HEK293 (cell line): ENCODE results near the gene BORCS6.
"Not testable (repeated sequence)": the region's sequence is repeated elsewhere in the genome, so short reads cannot be mapped to it uniquely, and the experiment has no call there.

Experiments used
- CTCF ChIA-PET: fragments of 350-600 bp; formaldehyde crosslinking; extraction: SDS; loops from one replicate; lab custom pipeline; 2021; ENCODE audit warnings: antibody characterized with exemption; lab: Yijun Ruan, JAX
- POLR2A ChIA-PET: fragments of 300-600 bp; formaldehyde crosslinking; extraction: SDS; loops from one replicate; lab custom pipeline; 2020; ENCODE audit warnings: antibody characterized with exemption, inconsistent platforms; lab: Yijun Ruan, JAX
- H3K27ac ChIP-seq: fragments of 200-500 bp; sonication (Bioruptor generic); 2 replicates; pipeline ENCODE4 v1.5.1; 2014; ENCODE audit warnings: low read depth, low read length, control low read depth, inconsistent platforms; ENCODE audit errors: extremely low read depth
- H3K36me3 ChIP-seq, 2 experiments: fragments of 200-500 bp in 1 of 2; sonication (Bioruptor generic) in 1 of 2; 1 replicate in 1 of 2; 2 replicates in 1 of 2; pipeline ENCODE4 v1.5.1; 2014 to 2017; ENCODE audit warnings: inconsistent platforms in 2 of 2, low read length in 2 of 2; ENCODE audit not compliant: control insufficient read depth in 2 of 2, insufficient read depth in 1 of 2
- H3K4me1 ChIP-seq: fragments of 200-500 bp; sonication (Bioruptor generic); 2 replicates; pipeline ENCODE4 v1.5.1; 2014; ENCODE audit warnings: mild to moderate bottlenecking, low read length, inconsistent platforms; ENCODE audit not compliant: control insufficient read depth, insufficient read depth
- H3K4me3 ChIP-seq: 2 replicates; pipeline ENCODE4 v1.5.1; 2011; ENCODE audit warnings: low read depth, mild to moderate bottlenecking, control low read depth, low read length, moderate library complexity
- H3K9me3 ChIP-seq: fragments of 200-500 bp; sonication (Bioruptor generic); 2 replicates; pipeline ENCODE4 v1.5.1; 2014; ENCODE audit warnings: low read depth, low read length, inconsistent platforms; ENCODE audit not compliant: control insufficient read depth, insufficient read depth
- KLF1 ChIP-seq: fragments of 450-650 bp; formaldehyde crosslinking; IDR thresholded peaks from 2 replicates; pipeline ENCODE4 v1.5.1; 2016; ENCODE audit warnings: missing biosample characterization, missing genetic modification characterization
- OSR2 ChIP-seq: fragments of 450-650 bp; formaldehyde crosslinking; IDR thresholded peaks from 2 replicates; pipeline ENCODE4 v1.5.1; 2016; ENCODE audit warnings: missing biosample characterization, missing genetic modification characterization
- PATZ1 ChIP-seq: fragments of 450-650 bp; formaldehyde crosslinking; IDR thresholded peaks from 2 replicates; pipeline ENCODE4 v1.5.1; 2016; ENCODE audit warnings: missing biosample characterization, missing genetic modification characterization
- PRDM6 ChIP-seq: fragments of 450-650 bp; formaldehyde crosslinking; IDR thresholded peaks from 2 replicates; pipeline ENCODE4 v1.5.1; 2017; ENCODE audit warnings: missing biosample characterization, missing genetic modification characterization
- SP7 ChIP-seq: fragments of 450-650 bp; formaldehyde crosslinking; IDR thresholded peaks from 2 replicates; pipeline ENCODE4 v1.5.1; 2016; ENCODE audit warnings: missing biosample characterization, missing genetic modification characterization
- ZBTB10 ChIP-seq: fragments of 450-650 bp; formaldehyde crosslinking; IDR thresholded peaks from 2 replicates; pipeline ENCODE4 v1.5.1; 2016; ENCODE audit warnings: missing biosample characterization, missing genetic modification characterization
- ZBTB8A ChIP-seq: fragments of 450-650 bp; formaldehyde crosslinking; IDR thresholded peaks from 2 replicates; pipeline ENCODE4 v1.5.1; 2016; ENCODE audit warnings: missing biosample characterization, missing genetic modification characterization
- ZFHX2 ChIP-seq: fragments of 450-650 bp; formaldehyde crosslinking; conservative IDR thresholded peaks from 2 replicates; pipeline ENCODE4 v1.5.1; 2016; ENCODE audit warnings: missing biosample characterization, missing genetic modification characterization
- ZNF132 ChIP-seq: fragments of 450-650 bp; formaldehyde crosslinking; IDR thresholded peaks from 2 replicates; pipeline ENCODE4 v1.5.1; 2017; ENCODE audit warnings: missing biosample characterization, missing genetic modification characterization, borderline replicate concordance
- ZNF280D ChIP-seq: fragments of 450-650 bp; formaldehyde crosslinking; IDR thresholded peaks from 2 replicates; pipeline ENCODE4 v1.5.1; 2016; ENCODE audit warnings: missing biosample characterization, missing genetic modification characterization
- ZNF580 ChIP-seq: fragments of 450-650 bp; formaldehyde crosslinking; IDR thresholded peaks from 2 replicates; pipeline ENCODE4 v1.5.1; 2016; ENCODE audit warnings: missing biosample characterization, missing genetic modification characterization

BORCS6 gene

GRCh38 chr17:8214000-8214399, 24.0 kb upstream of the BORCS6 start:
- H3K4me3 ChIP-seq: not testable (repeated sequence)
- TF ChIP-seq ZNF580 (tag by site-specific recombination): 0 out of 2 replicates have a peak, but pooled peaks have one; percentile 44
- TF ChIP-seq, all 188 proteins: peak for 1; not testable (repeated sequence) for 187
- H3K9me3 ChIP-seq, H3K4me1 ChIP-seq, H3K36me3 ChIP-seq, H3K27ac ChIP-seq: not testable (repeated sequence)
- POLR2A ChIA-PET: interaction anchor here (11.6 kb wide), 1 partner anchor 9 kb away, joined by 218 read pairs; no protein-coding TSS in a partner anchor
- CTCF ChIA-PET: interaction anchor here (0.7 to 1.1 kb wide), 3 partner anchors 20 to 95 kb away, joined by 3 to 4 read pairs (median 4); no protein-coding TSS in a partner anchor

- TF ChIP-seq ZBTB10 (tag by site-specific recombination) (peak; percentile 23; the same call in 1 of the 2 replicates), ZNF280D (no peak), SP7 (tag by site-specific recombination) (peak; percentile 32; the same call in 1 of the 2 replicates), KLF1 (tag by site-specific recombination) (0 out of 2 replicates have a peak, but pooled peaks have one; percentile 25), ZNF132 (tag by site-specific recombination) (no peak), ZNF580 (tag by site-specific recombination) (0 out of 2 replicates have a peak, but pooled peaks have one; percentile 88), ZBTB8A (tag by site-specific recombination) (peak; percentile 52), OSR2 (tag by site-specific recombination) (peak; percentile 33; the same call in 1 of the 2 replicates), ZFHX2 (tag by site-specific recombination) (peak; percentile 32; the same call in 1 of the 2 replicates), PRDM6 (tag by site-specific recombination) (no peak), PATZ1 (tag by site-specific recombination) (peak; percentile 16; the same call in 1 of the 2 replicates)
- H3K4me3 ChIP-seq: no peak overlapping the region
- H3K36me3 ChIP-seq: peaks cover 9 to 17% of the 10 kb centered on the region in 2 experiments
- H3K9me3 ChIP-seq: no peaks in the 10 kb centered on the region
- CTCF ChIA-PET: interaction anchor here (0.5 to 2.4 kb wide), 3 partner anchors 8 to 75 kb away, joined by 3 to 10 read pairs (median 10); no protein-coding TSS in a partner anchor
- POLR2A ChIA-PET: interaction anchor here (0.6 to 16.4 kb wide), 3 partner anchors 10 to 22 kb away, joined by 3 to 394 read pairs (median 218); partner anchors contain the start of gene BORCS6
- no peak overlapping the region for H3K27ac ChIP-seq
- H3K4me1 ChIP-seq: peaks cover 8% of the 10 kb centered on the region
Measured at GRCh38 chr17:8212312-8213180, 22.6 kb upstream of the BORCS6 start.
